Daoy (cell line): Measurements from ENCODE around the gene GPHN. TPM values are rescaled to one million over a fixed set of nuclear protein-coding genes. Genes with fewer than 3 reads are reported as not detected.
"Not testable (repeated sequence)": the region's sequence is repeated elsewhere in the genome, so short reads cannot be mapped to it uniquely, and the experiment has no call there.

Experiments
- DNase-seq: peaks from one replicate; pipeline ENCODE4 v3.0.0-alpha.2; 2015; ENCODE audit warnings: low read depth
- total RNA-seq: library from RNA; depleted of rRNA; stranded (reverse); fragments of >200 nt; shearing (Covaris generic); gene quantifications from 2 replicates; pipeline ENCODE4 v1.2.3, GENCODE V29; 2014

The GPHN gene
- total RNA-seq, 1 experiment from 2014 or later = 21.9 TPM

GRCh38 chr14:66501592-66501991 lies 6.4 kb upstream of the GPHN start:
- no peak for DNase-seq

- DNase-seq = not testable (repeated sequence)
Measured at GRCh38 chr14:66502836-66503235, 5.1 kb upstream of the GPHN start.

- DNase-seq = no peak
Measured at GRCh38 chr14:66503532-66503931, 4.4 kb upstream of the GPHN start.

GRCh38 chr14:66507181-66507721 lies 696 bp upstream of the GPHN start:
- no peak for DNase-seq

GRCh38 chr14:66508547-66508845 lies 549 bp downstream of the GPHN start:
- no peak for DNase-seq

- DNase-seq = peak; percentile 49
Measured at GRCh38 chr14:66508846-66509621, 1.1 kb downstream of the GPHN start.

- no peak for DNase-seq
Measured at GRCh38 chr14:66509874-66510273, 1.9 kb downstream of the GPHN start.

- DNase-seq = no peak
Measured at GRCh38 chr14:66511849-66512248, 3.9 kb downstream of the GPHN start.

- DNase-seq = no peak
Measured at GRCh38 chr14:66514213-66514612, 6.3 kb downstream of the GPHN start.

GRCh38 chr14:66530526-66530925 lies 22.6 kb downstream of the GPHN start:
- DNase-seq = no peak

GRCh38 chr14:66539034-66539433 lies 31.1 kb downstream of the GPHN start:
- no peak for DNase-seq

- no peak for DNase-seq
Measured at GRCh38 chr14:66540038-66540437, 32.1 kb downstream of the GPHN start.

- no peak for DNase-seq
Measured at GRCh38 chr14:66541627-66542026, 33.7 kb downstream of the GPHN start.

- DNase-seq = no peak
Measured at GRCh38 chr14:66543996-66544395, 36.0 kb downstream of the GPHN start.

- not testable (repeated sequence) for DNase-seq
Measured at GRCh38 chr14:66545191-66545590, 37.2 kb downstream of the GPHN start.

- DNase-seq = not testable (repeated sequence)
Measured at GRCh38 chr14:66545751-66546150, 37.8 kb downstream of the GPHN start.

GRCh38 chr14:66563731-66564130 lies 55.8 kb downstream of the GPHN start:
- no peak for DNase-seq

- no peak for DNase-seq
Measured at GRCh38 chr14:66568220-66568619, 60.3 kb downstream of the GPHN start.

- DNase-seq = no peak
Measured at GRCh38 chr14:66572826-66573225, 64.9 kb downstream of the GPHN start.

- DNase-seq = no peak
Measured at GRCh38 chr14:66575014-66575413, 67.1 kb downstream of the GPHN start.

GRCh38 chr14:66575939-66576338 lies 68.0 kb downstream of the GPHN start:
- DNase-seq = no peak

- DNase-seq = not testable (repeated sequence)
Measured at GRCh38 chr14:66587753-66588152, 79.8 kb downstream of the GPHN start.

GRCh38 chr14:66595394-66595793 lies 87.4 kb downstream of the GPHN start:
- no peak for DNase-seq
